SK-N-DZ (cell line): ENCODE data around the gene CPB1.

Experiments used
- DNase-seq: peaks from one replicate; pipeline ENCODE4 v3.0.0-alpha.2; 2015; ENCODE audit warnings: low spot score

The CPB1 gene

GRCh38 chr3:148829926-148830325 is 2.3 kb downstream of the CPB1 start:
- no peak for DNase-seq

- no peak for DNase-seq
These were observed 5.6 kb downstream of the CPB1 start for GRCh38 chr3:148833223-148833622.

DNA sequence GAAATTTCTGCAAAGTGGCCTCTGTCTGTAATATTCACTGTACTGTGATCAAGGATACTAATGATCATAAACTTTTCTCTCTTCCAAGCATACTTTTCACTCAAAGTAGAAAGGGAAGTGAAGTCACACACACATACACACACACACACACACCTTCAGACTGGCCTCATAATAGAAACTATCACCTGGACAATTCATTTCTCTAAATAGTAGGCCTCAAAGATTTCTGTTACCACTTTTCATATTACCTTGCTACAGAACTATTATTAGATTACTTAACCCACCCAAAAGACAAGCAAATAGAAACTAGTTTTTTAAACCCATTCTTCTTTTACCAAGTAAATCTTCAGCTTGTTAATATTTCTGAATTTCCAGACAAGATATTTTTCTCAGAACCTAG is 12.2 kb downstream of the CPB1 start:
- no peak for DNase-seq

- DNase-seq, result no peak
These were observed 12.8 kb downstream of the CPB1 start for GRCh38 chr3:148840451-148840850.

DNA sequence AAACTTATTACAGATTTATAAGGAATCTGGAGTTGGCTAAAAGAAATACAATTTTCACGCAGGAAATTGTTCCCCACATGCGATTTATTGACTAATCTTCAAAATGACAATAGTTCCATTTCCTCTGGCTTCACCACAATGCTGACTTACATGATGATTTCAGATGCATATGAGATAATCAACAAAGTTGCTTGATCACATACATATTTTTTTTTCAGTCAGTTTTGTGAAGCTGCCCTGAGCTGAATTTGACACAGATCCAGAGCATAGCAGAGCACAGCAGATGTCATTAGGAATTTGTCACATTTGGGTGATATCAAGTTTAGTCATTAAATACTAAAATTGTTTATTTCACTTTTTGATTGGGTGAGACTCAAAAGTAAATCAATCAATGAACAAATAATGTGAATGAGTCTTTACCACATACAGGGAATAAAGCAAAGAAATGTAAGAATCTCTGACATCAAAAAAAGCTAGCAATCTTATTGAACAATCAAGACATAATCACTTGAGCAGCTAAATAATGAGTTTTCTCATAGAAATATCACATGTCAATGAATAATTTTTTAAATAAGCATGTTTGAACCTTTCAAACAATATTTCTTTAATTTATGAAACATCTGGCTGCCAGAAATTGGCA is 18.3 kb downstream of the CPB1 start:
- no peak for DNase-seq

GRCh38 chr3:148847351-148847750 is 19.7 kb downstream of the CPB1 start:
- DNase-seq, result no peak

GRCh38 chr3:148848410-148848809 is 20.8 kb downstream of the CPB1 start:
- no peak for DNase-seq

DNA sequence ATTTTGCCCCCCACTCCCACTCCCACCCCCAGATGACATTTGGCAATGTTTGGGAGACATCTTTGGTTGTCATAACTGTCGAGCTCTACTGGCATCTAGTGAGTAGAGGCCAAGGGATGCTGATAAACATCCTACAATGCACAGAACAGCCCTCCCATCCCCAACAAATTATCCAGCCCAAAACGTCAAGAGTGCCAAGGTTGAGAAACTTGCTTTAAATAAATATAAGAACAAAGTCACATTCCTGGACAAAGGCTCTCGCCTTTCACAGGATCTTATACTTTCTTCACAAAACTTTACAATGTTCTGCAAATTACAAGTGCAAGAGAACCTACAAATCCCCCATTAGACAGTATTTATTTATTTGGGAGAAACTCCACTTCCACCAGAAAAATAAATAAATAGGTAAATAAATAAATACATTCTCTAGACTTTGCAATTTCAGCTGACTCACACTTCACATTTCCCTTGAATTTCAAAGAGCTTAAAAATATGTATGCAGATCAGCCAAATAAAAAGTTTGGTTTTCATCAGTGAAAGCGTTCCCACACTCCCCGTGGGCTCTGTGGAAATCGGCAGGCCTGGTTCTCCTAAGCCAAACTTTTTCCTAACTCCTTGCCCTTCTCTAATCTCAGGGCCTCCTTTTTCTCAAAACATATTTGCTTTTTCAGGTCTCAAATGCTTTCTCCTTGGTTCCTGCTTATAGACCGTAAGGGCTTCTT is 24.8 kb downstream of the CPB1 start:
- no peak for DNase-seq

DNA sequence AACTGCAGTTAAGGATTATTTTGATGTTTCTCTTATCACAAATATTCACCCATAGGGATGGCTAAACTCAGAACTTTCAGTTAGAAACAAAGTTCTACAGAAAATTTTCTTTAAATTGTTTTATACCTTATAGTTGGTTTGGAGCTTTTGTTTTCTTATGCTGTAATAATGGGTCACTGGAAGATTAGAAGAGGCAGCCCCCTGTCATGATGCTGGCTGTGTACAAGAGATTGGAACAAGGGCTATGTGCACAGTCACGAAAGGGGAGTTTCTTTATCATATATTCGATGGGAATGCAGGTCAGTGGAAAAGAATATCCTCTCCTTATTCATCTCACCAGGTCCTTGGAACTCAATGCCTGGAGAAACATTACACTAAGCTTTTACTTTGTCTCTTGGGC is 25.5 kb downstream of the CPB1 start:
- DNase-seq, result no peak

GRCh38 chr3:148854061-148854460 is 26.4 kb downstream of the CPB1 start:
- no peak for DNase-seq

GRCh38 chr3:148856384-148856783 is 28.8 kb downstream of the CPB1 start:
- no peak for DNase-seq

DNA sequence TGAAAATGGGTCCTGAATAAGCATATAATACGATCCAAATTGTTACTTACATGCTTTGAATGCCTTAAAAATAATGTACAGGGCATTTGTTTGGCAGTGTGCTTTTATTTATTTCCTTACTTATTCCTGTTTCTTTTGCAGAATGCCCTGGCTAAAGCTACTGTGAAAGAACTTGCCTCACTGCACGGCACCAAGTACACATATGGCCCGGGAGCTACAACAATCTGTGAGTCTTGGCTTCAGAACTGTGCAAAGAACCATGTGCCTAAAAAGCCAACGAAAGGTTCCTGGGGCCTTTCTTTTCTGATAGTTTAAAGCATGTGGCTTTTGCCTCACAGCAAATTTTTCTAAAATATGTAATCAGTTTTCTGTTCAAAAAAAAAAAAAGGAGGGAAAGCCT is 29.7 kb downstream of the CPB1 start:
- no peak for DNase-seq

DNA sequence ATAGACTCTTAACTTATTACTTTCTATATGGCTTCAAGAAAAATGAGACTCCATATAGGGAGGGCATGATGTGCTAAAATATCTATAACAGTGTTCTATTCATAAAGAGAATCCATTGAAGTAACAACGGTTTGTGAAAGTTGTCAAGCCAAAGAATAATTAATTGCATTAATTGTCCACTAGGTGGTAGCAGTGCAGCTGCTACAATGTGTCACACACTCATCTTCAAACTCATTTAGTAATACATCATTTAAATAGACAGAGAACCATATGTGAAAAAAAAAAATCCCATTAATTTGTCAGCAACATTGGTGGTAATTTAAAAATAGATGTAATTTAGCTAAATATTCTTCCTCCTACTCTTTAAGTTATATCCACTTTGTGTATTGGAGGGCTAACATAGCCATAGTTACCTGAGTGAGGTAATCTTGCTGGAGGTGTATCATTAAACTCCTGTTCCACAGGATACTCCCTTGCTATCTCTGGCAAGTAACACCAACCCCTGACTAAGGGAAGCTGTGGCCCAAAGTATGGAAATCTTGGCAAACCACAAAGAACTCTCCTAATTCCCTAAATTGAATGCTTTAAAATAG is 33.8 kb downstream of the CPB1 start:
- peak; percentile 47 for DNase-seq

GRCh38 chr3:148863297-148863696 is 35.7 kb downstream of the CPB1 start:
- no peak for DNase-seq

DNA sequence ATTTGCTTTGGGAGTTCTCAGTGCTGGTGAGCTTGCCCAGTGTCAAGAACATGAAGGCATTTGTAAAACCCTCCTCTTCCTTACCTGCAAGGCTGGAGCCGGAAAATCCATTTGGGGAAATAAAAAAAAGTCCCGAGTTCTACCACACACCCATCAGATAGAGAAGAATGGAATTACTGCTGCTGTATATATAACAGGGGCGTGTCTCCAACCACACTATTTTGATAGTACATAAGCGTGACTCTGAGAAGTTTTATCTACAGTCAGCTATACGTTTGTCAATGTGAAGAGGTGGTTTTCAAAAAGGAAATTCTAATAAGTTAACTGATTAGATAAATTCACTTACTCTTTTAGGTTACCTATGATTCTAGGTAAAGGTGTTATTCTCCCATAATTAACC is 36.2 kb downstream of the CPB1 start:
- DNase-seq, result no peak

GRCh38 chr3:148865049-148865448 is 37.4 kb downstream of the CPB1 start, which contains the start of gene CPA3:
CPA3 (plus strand) TSS chr3:148865296; CDS start chr3:148865308, 12 bp downstream.
- no peak for DNase-seq

DNA sequence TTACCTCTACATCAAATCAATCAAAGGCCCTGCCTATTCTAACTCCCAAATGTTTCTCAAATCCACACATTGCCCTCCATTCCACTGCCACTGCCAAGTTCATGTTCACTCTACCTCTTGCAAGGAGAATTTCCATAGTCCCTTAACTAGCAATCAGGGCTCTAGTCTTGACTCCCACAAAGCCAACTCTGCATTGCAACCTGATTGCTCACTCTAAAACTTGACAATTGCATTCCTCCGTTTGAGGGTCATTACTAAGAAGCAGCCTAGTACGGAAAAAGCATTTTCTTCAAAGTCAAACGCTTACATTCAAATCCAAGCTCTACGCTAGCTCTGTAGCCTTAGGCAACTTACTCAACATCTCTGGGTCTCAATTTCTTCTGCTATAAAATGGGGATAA is 38.6 kb downstream of the CPB1 start:
- DNase-seq, result no peak

GRCh38 chr3:148873270-148873927 is 45.8 kb downstream of the CPB1 start:
- no peak for DNase-seq

DNA sequence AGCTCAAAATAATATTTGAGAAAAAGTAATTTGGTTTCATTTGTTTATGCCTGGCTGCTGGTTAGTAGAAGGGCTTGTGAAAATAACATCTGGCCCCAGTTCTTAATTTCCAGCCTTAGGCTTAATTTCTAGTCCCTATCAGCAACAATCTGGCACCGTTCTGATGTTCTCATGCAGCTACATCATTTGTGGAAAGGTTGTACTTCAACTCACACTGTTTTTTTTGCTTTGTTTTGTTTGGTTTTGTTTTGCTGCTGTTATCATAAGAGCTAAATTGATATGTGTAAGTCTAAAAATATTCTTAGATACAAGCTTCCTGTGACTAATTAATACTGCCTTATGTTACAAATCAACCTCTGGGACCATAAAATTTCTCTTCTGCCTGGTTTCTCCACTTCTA is 46.4 kb downstream of the CPB1 start:
- no peak for DNase-seq

DNA sequence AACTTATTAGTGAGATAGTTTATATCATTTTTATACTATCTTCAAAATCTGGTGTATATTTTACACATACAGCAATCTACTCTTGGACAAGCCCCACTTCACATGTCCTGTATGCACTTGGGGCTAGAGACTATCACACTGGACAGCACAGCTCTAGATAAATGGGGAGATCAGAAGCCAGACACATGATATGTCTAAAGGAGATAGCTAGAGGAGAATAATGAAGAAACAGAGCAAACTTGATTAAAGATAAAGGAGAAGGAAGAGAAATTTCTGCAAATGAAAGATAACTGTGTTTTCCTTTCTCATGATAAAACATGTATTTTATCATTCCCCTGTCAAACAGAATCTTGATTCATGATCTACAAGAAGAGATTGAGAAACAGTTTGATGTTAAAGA is 50.5 kb downstream of the CPB1 start:
- peak; percentile 50 for DNase-seq

- DNase-seq, result no peak
These were observed 51.6 kb downstream of the CPB1 start for GRCh38 chr3:148879256-148879655.

DNA sequence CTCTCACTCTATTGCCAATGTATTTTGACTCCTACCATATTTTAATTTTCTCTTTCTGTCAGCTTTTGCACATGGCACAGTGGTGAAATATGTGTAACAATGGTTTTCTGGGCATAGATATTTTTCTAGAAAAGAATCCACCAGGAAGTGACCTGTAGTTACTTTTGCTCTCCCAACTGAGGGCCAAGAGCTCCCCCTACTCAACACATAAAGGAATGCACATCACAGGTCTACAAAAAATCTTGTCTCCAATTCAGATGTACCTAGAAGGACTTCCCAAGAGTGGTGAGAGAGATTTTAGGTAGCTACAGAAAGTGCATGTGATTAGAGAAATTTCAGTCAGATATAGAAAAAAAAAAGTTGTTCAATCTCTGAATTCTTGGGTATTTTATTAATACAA is 53.1 kb downstream of the CPB1 start:
- DNase-seq, result peak; percentile 61

GRCh38 chr3:148881286-148881685 is 53.7 kb downstream of the CPB1 start:
- no peak for DNase-seq
